ENCODE measurements around the gene IL1RAP.

Gene IL1RAP

DNA sequence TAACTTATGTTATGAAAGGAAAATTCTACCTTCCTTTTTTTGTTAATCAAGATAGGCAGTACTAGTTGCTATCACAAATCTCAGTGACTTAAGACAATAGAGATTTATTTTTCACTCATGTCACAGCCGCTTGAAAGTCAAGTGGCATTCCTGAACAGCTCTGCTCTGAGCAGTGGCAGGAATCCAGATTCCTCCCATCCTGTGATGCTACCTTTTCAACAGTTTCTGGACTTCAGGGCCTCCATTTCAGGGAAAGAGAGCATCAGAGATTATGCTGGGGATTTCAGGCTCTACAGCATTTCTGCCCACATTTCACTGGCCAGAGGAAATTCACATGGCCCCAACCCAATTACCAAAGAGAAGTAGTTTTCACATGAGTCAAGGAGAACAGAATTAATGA lies 83.4 kb downstream of the IL1RAP start:
- FAIRE-seq (no peak), DNase-seq (ENCODE audit: insufficient read length, low spot score) (no peak)

DNA sequence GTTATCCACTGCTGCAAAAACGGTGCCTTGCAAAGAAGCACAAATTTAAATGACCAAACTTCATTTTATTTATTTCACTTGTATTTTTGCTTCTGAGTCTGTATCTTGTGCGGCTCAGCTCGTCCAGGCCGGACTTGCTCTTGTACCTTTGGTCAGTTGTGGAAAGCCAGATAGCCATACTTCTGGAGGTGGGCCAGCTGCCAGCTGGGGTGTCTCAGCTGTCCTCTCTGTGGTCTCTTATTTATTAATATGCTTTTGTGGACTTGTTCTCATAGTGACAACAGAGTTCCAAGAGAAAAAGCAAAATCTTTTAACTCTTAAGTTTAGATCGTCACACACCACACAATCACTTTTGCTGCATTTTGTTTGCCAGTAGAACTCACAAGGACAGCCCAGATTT lies 87.7 kb downstream of the IL1RAP start:
- FAIRE-seq = no peak
- DNase-seq (ENCODE audit: insufficient read length, low spot score) = no peak

DNA sequence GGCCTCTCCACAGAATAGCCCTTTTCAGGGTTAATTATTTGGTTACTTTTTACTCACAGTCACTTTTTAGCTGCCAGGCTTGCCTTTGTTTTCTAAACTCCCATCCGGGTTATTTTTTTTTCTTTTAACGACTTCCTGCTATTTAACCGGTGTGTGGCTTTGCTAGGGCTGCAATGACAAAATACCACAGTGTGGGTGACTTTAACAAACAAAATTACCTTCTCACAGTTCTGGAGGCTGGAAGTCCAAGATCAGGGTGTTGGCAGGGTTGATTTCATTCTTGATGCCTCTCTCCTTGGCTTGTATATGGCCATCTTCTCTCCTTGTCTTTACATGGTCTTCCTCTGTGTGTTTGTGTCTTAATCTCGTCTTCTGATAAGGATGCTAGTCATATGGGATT lies 91.5 kb downstream of the IL1RAP start:
- FAIRE-seq = no peak
- DNase-seq (ENCODE audit: insufficient read length, low spot score) = no peak

DNA sequence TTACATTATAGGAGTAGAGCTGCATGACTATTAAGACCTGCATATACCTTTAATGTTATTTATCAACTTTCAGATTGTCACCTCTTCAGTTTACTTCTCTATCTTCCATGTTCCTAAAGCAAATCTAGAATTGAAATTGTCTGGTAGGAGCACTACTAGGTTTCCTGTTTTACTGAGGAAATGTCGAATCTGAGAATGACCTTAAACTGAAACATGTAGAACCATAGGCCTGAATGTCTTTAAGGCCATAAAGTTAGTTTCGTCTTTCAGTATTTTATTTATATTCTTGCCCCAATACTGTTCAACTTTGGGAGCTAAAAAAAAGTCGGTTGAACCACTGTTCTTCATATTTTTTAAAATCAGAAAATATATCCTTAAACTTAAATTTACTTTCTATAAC lies 92.7 kb downstream of the IL1RAP start:
- no peak for FAIRE-seq
- no peak for DNase-seq (ENCODE audit: insufficient read length, low spot score)

DNA sequence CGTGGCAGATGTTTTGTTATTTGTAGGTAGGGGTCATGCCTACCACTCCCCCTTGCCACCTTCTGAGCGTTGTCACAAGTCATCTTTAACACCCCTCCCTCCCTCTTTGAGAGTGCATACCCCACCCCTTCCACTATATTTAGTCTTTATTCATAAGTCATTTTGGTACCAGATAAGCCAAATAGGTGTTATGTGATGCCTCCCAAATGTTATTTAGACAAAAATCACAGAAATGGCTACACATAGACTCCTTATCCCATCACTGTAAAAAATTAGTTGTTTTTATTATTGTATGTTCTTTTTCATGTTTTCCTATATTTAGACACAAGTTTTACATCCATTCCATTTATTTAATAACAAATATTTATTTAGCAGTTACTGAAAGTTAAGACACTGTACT lies 93.1 kb downstream of the IL1RAP start:
- DNase-seq (ENCODE audit: insufficient read length, low spot score) = no peak
- no peak for FAIRE-seq

DNA sequence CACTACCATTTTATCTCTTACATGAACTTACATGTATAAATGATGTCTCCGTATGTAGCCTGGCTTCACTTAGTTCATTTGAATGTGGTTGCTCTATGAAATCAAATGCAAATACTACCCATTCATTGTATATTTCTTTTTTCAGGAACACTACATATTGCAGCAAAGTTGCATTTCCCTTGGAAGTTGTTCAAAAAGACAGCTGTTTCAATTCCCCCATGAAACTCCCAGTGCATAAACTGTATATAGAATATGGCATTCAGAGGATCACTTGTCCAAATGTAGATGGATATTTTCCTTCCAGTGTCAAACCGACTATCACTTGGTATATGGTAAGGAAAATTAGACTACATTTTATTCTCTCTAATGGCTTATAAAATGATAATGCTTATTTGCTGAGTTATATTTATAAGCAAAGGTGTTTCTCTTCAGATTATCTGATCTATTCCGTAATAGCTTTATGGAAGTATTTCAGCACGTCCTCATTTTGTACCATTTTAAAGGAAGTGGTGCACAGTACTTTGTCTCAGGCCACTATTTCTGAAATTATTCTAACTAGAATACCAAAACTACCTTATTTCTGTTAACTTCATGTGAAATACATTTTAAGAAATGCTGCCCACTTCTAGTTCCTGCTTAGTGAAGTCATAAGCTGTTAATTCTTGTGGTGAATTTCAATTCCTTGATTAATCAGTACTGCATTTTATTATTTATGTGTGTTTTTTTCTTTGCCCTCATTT lies 95.1 kb downstream of the IL1RAP start:
- no peak for DNase-seq (ENCODE audit: insufficient read length, low spot score)
- FAIRE-seq = no peak

DNA sequence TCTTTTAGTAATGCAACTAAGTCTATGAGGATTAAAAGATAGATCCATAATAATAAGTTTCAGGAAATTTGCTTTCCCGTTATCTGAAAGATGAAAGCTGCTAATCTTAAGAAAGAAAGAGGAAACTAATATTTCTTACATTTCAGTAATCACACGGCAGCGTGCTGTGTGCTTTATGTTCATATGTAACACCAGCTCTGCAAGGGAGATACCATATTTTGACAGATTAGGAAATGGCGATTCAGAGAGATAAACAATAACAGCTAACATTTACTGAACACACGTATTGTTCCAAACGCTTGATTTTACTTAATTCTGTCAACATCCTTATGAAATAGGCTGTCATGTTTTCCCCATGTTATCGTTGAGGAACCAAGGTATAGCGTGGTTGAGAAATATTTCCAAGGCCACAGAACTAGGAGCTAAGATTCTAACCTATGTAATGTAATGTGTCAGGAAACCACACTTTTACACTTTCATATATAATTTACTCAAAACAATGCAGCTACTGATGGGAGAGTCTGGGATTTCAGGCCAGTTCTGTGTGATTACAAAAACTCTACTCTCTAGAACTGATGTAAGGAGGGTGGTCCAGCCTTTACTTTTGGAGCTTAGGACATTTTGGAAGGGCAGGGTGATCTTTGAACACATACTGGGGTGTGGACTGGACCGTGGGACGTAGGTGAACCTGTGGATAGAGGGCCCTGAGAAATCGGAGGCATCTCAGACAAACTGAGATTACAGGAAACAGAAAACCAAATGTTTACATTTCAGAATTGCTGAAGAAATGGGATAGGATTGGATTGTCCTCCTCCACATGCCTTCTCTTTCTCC lies 100.6 kb downstream of the IL1RAP start:
- no peak for FAIRE-seq
- no peak for DNase-seq (ENCODE audit: insufficient read length, low spot score)

DNA sequence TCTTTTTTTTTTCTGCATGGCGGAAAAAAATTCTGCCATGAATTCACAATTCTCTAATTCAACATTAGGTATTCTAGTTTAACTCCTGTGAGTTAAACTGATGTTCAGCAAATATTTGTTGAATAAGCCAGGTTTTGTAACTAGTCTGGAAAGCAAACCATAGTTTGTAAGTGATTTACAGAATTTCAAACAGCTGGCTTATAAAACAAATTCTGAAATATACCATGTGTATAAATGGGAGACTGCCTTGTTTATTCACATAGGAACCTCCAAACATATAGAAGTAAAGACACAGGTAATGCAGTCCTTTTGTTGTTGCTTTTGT lies 101.1 kb downstream of the IL1RAP start:
- FAIRE-seq (no peak), DNase-seq (ENCODE audit: insufficient read length, low spot score) (no peak)

DNA sequence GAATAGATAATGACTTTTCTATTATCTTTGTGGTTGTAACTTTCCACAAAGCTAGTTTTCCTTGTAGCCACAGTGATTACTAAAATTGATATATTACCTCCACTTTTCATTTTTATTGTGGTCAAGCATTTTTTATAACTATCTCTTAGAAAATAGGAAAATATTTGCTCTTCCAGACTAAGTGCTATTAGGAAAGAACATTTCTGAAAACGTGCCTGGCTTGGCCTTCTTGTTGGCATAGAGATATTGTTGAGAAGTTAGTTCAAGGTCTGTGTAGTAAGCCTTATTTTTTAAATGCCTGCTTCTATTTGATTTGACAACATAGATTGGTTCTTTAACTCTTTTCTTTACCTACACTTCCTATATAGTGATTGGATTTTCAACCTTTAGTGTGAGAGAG lies 101.7 kb downstream of the IL1RAP start:
- no peak for FAIRE-seq
- DNase-seq (ENCODE audit: insufficient read length, low spot score) = no peak

DNA sequence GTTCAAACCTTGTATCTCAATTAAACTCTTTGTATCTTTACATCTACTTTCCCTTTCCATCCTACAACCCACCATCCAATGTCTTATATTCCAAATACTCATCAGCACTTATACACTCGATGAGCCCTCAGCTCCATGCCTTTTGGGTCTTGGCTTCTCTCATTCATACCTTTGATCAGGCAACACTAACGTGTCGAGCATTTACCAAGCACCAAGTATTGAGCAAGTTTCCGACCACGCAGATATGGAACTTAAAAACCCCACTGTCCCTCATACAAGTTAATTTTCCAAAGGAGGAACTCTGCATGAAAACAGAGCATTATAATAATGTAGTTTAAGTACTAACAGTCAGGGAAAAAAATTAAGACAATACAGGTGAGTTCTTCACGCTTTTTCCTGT lies 102.8 kb downstream of the IL1RAP start:
- FAIRE-seq (no peak), DNase-seq (ENCODE audit: insufficient read length, low spot score) (no peak)

DNA sequence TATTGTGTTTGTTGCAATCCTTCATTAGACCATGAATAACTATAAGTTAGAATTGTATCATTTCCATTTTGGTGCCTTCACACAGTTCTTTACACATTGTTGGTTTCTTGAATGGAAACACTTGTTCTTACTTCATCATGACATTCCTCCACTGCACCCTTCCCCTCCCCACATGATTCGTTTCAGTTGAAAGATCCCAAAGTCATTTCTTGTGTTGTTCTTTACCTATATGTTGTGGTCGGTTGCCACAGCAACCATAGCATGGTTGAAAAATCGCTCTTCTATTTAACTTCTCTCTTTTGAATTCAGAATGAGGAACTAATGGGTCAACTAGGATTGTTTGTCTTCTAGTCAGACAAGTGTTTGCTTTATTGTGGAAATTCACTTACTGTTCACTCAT lies 103.3 kb downstream of the IL1RAP start:
- FAIRE-seq (no peak), DNase-seq (ENCODE audit: insufficient read length, low spot score) (no peak)

DNA sequence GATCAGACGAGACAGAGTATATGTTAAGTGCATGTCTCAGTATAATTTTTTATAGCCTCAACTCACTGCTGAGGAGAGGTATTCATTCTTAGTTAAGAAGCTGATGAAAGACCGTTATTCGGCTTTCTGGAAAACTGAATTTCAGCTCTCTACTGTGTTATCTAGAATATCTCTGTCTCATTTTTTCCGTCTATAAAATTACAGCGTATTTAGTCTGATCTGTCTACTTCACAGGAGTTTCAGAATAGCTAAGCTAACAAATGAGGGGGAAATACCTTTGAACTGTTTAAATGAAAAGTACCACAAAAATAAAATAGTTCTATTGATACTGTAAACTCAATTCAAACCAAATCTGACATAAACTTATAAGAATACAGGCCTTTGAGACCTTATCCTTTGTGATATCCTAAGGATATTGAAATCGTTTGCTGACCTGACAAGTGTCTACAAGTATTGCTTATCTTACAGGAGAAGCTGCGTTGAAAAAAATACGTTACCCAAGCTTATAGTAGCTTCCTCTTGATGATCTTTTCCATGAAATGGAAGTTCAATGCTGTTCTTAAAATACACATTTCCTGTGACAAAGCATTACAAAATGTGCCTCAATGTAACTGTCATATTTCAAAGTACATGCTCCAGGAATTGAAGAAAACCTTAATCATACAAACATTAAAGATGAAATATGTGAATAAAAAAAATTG lies 104.6 kb downstream of the IL1RAP start:
- no peak for FAIRE-seq
- no peak for DNase-seq (ENCODE audit: insufficient read length, low spot score)

DNA sequence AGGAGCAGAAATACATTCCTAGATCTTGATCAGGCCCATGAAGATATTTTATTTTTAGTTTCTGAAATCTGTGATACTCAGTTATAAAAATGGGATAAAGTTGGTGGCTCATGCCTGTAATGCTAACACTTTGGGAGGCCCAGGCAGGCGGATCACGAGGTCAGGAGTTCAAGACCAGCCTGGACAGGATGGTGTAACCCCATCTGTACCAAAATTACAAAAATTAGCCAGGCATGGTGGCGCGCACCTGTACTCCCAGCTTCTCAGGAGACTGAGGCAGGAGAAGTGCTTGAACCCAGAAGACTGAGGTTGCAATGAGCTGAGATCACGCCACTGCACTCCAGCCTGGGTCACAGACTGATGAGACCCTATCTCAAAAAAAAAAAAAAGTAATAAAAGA lies 105.5 kb downstream of the IL1RAP start:
- DNase-seq (ENCODE audit: insufficient read length, low spot score) = no peak
- no peak for FAIRE-seq

DNA sequence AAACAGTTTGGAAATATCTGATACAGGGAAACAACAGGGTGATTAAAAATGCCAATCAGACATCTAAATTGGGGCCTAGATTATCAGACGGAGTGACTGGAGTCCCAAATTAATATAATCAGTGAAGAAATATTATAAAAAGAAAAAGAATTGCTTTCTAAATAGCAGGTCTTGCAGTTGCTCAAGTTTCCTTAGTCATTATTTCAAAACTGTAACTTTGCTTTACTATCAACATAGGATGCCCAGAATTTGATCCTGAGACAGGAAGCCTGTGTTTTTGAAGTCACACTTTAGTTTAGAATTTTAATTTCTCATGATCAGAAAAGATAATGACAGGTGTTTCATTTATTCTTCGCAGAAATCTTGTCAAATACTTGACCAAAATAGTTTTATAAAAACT lies 105.9 kb downstream of the IL1RAP start:
- DNase-seq (ENCODE audit: insufficient read length, low spot score) (no peak), FAIRE-seq (no peak)

DNA sequence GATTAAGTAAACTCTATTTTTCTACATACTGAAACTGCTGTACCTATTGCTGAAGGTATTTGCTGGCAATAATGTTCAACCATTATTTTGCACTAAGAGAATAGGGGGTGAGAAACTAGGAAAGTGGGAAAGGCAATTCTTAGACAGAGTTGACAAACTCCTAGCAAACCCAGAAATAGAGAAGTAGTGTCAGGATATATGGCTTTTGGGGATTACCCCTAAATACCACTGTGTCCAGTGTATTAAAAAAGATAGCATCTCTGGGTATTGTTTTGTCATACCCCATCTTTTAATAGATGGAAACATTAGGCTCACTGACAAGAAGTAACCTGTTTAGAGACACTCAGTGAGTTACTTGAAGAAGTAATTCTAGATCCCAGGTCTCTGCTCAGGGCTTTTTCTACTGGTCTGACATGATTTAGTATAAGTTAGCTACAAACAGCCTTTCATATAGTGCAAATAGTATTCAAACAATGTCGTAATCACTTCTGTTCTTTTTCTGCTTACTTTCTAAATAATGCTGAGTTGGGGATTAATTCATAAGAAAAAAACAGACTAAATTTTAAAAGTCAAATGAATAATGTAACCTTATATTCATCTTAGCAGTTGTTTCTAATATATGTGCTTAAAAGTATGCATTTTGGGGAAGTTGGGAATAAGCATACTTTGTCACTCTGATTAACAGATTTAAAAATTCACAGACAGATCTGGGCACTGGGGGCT lies 107.2 kb downstream of the IL1RAP start:
- FAIRE-seq = no peak

DNA sequence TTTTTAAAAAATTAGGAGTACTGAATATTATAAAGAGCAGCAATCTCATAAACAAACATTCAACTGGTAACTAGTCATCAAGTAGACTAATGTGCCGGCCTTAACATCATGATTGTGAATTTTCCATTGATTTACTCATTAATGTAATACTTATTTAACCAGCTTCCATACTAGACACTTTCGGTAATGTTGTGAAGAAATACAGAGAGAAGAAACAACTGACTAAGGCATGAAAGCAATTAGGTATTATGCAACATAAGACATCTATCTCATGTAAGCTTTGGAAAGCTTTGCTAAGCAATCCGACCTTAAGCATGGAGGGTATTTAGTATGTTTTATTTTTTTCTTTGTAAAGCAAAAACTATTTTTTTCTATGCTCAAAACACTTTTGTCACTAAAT lies 108.0 kb downstream of the IL1RAP start:
- FAIRE-seq = no peak

More for the DNA sequence above, 107.2 kb downstream of the IL1RAP start:
- no peak for DNase-seq (ENCODE audit: insufficient read length, low spot score)

DNA sequence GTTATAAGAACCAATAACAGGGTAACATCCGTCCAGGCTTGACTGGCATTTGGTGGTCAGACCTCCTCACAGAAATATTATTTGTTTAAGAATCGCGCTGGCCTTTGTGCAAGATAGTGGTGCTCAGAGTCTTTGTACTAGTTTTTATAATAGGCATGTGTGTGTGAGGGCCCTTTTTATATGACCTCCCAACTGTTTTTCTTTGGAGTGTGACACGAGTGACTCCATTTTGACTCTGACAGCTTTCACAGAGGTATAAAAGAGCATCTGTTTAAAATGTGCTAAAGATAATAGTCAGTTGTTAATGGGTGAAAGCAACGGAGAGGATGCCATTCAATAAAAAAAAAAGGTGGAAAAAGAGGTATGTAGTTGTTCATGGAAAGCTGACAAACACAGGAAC lies 110.4 kb downstream of the IL1RAP start:
- DNase-seq (ENCODE audit: insufficient read length, low spot score) (no peak), FAIRE-seq (no peak)

More for the DNA sequence above, 108.0 kb downstream of the IL1RAP start:
- DNase-seq (ENCODE audit: insufficient read length, low spot score) = no peak

DNA sequence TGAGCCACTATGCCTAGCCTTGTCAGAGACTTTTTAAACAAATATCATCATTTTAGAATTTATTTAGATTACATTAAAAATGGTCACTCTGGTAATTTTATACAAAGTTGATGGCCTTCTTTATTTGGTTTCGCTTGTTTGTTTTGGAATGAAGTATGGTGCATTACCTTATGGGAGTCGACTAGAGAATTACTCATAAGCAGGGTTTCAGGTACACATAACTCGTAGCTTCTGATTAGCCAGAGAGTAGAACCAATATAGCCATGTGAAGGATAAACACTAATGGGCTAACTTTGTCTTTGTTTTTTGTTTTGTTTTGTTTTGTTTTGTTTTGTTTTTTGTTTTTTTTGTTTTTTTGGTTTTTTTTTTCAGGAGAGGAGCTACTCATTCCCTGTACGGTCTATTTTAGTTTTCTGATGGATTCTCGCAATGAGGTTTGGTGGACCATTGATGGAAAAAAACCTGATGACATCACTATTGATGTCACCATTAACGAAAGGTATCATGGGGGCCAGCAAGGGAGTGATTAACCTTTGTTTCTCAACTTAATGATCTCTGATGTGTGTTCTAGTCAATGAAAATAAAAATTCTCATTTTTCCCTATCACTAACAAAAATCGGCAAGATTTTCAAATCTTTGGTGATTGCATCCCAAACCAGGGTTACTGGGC lies 113.2 kb downstream of the IL1RAP start:
- no peak for DNase-seq (ENCODE audit: insufficient read length, low spot score)
- FAIRE-seq = no peak

DNA sequence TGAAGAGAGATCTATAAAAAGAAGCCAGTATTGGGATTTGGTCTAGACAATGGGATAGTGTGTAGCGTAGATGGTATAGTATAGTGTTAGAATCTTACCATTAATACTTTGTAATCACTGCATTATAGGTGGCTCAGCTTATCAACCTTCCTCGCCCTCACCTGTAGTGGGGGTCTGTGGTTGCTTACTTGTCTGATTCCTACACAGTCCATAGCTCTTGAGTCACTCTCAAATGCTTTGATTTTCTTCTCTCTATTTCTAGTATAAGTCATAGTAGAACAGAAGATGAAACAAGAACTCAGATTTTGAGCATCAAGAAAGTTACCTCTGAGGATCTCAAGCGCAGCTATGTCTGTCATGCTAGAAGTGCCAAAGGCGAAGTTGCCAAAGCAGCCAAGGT lies 115.2 kb downstream of the IL1RAP start:
- DNase-seq (ENCODE audit: insufficient read length, low spot score) (no peak), FAIRE-seq (no peak)

DNA sequence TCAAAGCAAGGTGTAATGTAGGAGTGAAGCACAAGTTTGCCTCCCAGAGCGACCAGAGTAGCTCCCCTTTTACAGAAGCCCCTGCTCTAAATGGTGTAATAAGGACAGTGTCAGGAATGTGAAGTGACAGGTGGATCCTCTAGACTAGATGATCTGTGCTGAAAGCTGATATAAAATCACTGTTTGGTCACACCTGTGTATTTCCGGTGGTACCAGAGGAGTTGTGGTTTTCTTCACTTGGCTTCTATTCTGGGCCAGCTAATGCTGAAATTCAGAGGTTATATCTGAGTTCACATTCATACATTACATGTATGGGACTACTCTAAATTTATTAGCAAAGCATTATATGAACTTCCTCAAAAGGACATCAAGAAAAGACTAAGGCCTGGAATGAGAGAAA lies 117.4 kb downstream of the IL1RAP start:
- no peak for DNase-seq (ENCODE audit: insufficient read length, low spot score)
- no peak for FAIRE-seq

DNA sequence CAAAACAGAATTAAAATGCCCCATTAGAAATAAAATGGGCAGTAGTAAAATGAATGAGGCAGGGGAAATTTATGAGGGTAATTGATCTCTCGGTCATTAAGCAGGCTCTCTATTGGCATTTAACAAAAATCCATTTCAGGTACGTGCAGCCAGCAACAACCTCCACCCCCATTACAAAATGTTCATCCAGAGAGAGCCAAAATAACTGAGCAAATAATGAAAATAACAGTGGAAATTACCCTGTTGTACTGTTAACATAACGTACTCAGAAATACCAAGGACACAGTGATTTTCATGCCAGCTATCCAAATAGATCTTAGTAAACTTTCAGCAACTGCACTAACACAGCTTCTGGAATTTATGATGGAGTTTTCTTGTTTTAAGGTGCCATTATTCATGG lies 127.7 kb downstream of the IL1RAP start:
- no peak for FAIRE-seq

More for the DNA sequence above, 127.7 kb downstream of the IL1RAP start:
- DNase-seq (ENCODE audit: insufficient read length, low spot score) = no peak
